GM19467 (cell line): ENCODE measurements around the gene FAM180A.

Experiments used
- ATAC-seq: cut with Tn5 transposase; IDR thresholded peaks from one replicate; pipeline ENCODE4 v1.9.1; 2021; ENCODE audit warnings: mild to moderate bottlenecking, moderate library complexity; ENCODE audit not compliant: unreplicated experiment

Gene FAM180A

DNA sequence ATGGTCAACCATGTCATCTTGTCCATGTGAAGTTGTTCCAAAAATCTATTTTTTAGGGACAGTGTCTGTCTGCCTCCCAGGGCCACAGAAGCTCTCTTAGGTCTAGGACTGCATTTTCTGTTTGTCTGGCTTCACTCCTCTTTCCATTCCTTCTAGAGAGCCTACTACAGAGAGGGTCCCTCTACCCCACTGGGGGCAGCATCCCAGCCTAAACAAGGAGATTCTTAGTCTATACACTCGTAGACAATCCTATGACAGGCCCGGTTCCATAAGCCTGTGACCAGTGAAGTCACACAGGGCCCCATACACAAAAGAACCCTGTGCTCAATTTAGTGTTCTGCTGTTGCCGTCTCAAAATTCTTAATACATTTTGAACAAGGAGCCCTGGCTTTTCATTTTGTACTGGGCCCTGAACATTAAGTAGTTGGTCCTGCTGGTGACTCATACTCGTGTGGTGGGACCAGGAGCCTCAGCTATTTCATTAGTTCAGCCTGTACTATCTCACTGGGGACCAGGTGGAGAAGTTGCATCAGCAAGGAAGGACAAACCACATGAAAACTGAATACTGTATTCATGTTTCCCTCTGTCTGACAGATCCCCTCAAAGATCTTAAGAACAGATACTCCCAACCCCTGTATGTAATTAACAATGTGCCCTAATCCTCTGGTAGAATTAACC lies 23.5 kb upstream of the FAM180A start:
- ATAC-seq = no peak

DNA sequence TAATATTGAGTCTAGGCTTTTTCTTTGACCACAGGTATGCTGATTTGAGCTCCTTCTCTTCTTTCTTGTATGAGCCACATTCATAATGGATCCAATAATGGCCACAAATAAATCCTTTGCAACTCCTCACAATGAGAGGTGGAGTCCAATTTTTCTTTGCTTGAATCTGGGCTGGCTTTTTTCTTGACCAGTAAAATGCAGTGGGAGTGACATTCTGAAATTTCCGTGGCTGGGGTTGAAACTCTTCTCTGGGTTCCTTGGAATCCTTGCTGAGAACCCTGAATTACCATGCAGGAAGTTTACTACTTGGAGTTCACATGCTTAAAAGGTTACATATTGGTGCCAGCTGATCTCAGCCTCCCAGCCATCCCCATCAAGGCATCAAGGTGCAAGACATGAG lies 22.4 kb upstream of the FAM180A start:
- ATAC-seq = no peak

DNA sequence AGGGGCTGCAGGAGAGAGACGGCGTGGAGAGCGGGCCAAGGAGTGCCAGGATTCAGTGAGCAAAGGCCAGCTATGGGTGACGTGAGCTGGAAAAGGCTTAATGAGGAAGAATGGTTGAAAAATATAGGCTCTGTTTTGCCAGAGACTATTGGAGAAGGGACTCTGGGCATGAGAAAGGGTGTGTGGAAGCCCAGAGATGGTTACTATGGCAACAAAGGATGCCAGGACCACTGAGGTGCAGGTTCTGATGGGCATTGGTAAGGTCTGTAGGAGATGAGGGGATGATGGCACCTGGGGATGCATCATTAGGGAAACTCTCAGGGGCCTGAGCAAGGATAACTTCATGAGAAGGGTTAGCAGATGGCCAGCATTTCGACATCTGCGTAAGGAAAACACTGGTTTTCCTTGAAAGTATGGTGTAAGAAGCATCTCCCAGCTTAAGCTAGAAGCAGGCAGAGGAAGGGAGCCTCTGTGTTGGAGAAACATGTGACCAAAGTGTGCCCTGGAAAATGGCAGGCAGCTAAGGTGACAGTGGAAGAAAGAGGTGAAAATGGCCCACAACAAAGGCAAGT lies 21.6 kb upstream of the FAM180A start:
- ATAC-seq = no peak

DNA sequence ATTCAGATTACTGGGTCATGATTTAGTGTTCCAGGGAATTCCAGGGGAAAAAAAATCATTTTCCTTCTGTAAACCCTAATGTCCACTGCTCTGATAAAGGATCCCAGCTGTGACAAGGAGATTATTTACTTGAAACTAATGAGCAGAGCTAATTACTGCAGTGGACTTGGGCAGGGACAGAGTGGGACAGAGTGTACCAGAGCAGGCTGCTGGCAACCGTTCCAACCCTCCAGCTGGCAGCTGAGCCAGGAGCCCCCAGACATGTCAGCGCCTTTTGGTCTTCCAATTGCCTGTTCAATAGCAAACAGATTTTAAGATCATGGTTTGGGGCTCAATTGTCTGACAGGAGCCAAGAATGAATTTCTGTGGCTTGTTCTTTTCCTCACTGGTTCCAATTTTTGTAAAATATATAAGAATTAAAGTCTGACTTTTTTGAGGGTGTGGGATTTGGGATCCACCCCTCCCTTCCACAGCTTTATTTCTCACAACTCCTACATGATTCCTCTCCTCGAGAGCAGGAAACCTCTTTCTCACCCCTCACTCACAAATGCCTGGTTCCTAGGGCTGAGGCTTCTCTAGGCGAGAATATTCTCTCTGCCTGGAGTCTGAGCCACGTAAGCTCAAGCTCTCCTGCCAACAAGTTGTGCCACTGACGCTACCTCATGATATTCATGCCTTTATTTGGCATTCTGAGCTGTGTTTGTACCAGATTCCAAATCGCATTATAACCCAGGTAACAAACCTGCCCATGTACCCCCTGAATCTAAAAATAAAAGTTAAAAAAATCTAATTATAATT lies 20.6 kb upstream of the FAM180A start:
- no peak for ATAC-seq

DNA sequence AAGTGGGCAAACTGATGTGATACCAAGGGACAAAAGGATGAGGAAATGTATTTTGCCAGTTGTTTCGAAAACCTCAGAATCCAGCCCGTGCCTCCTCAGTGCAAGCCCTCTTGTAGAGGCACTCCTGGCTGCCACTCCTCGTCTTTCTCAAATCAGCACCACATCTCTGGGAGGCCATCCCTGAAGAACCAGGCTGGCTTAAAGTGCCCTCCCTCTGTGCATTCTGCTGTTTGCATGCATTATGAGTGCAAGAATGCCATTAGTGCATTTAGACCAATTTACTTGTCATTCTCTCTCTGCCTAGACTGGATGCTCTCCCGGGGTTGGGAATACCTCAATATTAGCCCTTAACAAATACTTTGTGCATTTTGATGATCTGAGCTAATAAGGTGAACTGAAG lies 19.9 kb upstream of the FAM180A start:
- ATAC-seq = no peak

DNA sequence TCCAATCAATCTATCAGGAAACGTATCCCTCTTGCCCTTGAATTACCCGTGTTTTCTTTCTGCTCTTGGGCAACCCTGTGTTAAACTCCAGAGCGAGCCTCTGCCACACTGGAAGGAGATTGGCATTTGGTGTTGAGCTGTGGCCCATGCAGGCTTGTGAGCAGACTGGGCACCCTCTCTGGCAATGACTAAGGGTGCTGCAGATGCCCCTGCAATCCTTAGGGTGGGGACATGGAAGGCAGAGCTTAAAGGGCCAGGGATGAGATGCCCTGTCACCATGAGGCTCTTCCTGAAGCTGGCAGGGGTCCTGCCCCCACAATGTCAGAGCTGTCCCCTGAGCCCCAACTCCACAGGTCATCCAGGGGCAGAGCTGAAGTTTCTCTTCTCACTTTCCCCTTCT lies 19.5 kb upstream of the FAM180A start:
- no peak for ATAC-seq

DNA sequence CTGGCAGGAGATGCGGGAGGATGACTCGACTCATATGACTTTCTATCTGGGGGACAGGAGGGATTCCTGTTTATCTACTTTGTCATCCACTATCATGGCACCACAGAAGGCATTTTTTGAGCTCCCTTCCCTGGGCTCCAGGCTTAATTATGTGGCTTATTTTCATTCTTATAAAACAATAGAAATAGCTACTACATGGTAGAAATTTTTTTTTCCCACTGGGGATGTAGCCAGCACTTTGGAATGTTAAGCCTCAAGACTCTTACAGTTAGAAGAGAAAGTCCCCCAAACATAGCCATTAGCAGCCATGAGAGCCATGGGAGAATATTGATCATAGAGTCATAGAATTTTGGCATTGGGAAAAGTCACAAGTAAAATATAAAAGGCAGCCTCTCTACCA lies 14.6 kb upstream of the FAM180A start:
- no peak for ATAC-seq

DNA sequence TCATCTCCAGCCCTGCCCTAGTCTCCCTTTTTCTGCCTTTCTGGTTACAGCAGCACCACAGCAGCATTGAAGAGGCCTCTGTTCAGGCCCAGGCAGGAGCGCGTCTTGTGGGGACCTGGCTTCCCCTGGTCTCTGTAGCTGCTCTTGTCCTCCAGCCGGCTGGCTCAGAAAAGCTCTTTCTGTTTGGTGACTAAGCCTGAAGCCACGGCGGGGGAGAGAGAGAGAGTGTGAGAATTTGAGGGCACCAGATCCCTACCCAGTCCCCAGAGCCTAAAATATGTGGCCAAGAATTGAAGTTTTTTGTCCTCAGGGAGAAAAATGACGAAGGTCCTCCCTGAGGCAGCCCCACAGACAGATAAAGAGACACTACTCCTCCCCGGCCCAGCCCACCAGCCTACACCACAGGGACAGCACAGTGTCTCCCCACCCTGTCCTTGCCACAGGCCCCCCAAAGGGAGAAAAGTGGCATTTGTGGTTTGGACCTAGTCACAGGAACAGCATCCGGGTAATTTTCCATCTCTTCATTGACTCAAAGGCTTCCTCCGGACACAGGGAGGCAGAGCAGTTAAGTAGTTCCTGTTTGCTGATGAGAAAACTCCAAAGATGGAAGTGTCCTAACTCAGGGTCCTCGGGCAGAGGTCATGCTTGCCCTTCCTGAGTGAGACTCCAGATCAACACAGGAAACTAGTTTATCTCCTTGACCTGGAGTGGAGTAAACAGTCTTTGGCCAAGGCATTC lies 13.3 kb upstream of the FAM180A start:
- ATAC-seq = no peak

DNA sequence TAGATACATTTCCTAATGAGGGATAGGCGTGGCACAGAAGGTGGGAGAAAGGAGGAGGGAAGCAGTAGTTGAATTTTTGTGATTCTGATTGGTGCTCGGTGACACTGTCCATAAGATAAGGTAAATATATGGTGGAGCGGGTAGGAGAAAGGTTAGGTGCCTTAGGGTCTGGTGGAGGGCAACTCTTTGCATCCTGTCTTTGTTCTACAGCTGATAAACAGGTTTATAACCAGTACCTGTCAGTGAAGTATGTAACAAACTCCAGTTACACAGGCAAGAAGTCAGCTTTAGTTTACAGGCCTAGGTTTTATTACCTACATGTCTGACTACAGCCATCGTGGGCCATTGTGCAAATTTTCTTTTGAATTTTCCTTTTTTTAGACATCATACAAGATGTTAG lies 10.9 kb upstream of the FAM180A start:
- ATAC-seq = no peak

DNA sequence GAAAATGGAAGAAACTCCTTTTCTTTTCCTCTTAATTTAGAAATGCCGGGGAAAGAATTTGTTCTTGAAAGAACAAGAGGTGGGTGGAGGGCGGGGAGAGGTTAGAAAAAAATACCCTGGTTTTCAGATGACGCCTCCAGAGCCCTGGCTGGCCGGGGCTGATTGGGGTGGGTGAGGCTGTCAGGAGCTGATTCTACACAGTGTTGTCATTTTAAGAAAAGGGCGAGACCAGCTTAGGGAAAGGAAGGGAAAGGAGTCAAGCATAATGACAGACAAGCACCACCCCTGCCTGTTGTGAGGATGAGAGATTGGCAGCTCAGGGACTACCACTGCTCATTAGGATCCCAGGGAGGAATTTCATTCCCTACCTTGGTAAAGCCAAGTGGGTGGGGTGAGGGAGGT lies 9.9 kb upstream of the FAM180A start:
- no peak for ATAC-seq

DNA sequence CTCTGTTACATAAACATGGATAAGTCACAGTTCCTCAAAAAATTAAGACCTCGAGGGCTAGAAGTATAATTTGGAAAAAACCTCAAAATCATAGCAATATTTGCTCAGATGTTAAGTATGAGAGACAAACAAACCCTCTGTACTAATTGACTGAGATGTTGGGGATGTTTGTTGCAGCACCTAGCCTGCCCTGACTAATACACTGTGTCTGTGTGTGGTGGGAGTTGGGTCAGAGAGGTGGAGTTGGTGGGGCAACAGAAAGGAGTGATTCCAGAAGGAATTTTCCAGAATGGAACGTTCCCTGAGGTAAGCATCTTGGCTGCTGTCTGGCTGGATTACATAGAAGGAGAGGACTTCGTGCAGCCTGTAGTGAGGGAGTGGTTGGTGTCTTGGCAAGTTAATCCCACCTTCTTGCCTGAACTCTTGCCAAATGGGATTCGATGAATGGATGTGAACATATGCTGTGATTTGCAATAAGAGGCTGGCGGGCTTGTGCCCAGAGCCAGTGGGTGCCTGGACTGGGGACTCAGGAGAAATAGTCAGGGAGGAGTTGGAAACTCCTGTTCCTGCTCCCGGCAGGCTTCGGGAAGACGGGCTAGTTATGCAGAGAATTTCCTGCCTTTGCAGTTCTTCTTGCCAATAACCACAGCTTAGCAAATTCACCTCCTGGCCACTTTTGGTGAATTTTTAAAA lies 9.3 kb upstream of the FAM180A start:
- ATAC-seq = no peak

DNA sequence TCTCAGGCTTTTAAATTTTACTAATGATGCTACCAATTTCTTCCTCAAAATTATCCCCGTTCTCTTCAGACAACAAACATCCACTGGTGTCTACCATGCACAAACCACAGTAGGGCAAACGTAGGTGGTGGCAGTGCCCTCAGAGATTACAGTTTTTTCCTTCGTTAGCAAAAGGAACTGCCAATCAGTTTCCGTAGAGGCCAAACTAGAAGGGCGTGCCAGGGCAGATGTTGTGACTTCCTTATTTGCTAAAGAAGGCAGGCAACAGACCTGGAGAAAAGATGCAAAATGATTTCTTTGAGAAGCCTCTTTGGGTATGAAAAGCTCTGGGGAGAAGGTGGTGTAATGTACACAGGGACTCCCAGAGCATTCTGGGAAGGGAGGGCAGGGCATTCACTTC lies 7.6 kb upstream of the FAM180A start:
- no peak for ATAC-seq

DNA sequence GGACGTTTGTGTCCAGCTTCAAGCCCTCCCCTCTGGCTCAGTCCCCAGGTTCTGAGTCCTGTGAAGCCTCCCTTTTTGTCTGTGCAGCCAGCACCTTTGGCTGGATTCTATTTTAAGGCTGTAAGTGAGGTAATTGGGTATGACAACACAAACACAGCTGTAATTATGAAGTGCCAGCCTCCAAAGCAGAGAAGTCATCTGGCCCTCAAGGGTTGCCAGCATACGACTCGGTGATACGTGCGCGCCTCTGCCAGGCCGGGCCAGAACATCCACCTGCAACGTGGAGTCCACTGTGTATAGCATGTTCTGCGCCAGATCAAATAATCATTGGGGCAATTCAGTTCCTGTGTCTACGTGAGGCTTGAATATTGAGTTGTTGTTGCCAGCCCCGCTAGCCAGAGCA lies 6.7 kb upstream of the FAM180A start:
- no peak for ATAC-seq

DNA sequence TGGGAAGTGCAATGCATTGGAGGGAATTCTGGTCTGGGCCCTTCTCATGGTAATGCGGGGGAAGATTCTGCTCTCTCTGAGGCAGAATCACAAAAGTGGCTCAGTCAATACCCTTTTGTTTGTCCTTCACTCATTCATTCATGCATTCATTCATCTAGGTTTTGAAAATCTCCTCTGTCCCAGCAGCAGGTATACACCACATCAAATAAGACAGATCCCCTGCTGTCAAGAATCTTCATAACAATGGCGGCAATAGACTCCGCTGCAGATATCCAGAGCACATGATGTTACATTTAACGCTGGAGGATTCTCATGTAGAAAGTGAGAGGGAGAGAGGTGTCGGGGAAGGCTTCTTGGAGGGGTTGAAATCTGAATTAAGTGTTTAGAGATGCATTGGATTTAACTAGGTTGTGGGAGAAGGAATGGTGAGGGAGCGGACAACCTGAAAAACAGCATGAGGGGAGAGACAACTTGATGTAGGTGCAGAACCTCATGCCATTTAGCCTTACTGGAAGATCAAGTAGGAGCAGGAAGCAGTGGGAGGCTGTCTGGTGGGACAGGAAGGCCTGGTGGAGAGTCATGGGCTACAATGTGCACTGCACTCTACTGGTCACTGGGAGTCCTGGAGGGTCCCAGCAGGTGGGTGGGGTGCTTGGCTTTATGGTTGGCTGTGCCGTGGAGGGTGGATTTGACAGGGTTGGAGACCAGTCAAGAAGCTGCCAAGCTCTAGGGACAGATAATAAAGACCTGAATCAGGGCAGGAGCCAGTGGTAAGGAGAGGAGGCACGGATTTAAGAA lies 5.2 kb upstream of the FAM180A start:
- no peak for ATAC-seq

DNA sequence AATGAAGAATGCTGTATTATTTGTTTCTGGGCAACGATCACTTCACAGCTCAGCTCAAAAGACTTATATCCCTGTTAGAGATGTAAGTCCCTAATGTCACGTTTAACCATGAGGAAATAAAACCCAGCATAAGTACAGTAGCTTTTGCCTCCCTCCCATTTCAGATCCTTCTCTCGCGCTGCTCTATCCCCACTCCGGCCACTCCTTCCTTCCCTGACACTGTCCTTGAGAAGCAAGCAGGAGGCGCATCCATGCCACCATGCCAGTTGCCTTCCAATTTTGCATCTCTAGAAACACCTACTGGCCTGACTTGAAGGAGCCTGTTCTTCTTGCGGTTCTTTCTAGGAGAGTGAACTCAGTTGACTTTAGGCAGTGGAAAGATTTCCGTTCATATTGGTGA lies 1.2 kb downstream of the FAM180A start:
- no peak for ATAC-seq

DNA sequence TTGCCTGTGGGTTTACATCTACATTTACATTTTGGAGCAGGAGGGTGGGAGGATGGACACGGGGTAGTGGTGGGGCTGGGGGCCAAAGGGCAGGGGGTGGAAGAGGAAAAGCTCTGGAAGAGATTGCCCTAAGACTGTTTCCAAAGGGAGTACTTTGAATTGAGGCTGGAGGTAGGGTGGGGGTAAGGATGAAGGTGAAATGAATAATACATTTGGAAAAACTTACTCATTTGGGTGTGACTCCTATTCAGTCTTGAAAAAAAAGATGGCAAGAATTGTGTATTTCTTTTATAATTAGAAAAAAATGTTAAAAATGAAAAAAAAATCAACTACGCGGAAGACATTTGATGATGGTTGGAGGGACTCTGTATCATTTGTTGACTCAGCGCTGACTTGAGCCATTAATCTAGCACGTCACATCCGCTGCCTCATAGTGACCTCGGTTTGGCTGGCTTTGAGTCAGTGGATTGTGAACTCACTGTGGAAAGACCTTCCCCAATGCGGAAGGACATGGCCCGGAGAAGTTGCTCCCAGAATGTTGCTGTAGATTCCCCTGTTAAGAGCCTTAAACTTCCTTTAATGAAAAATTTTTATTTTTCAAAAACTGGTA lies 2.8 kb downstream of the FAM180A start:
- ATAC-seq = no peak

DNA sequence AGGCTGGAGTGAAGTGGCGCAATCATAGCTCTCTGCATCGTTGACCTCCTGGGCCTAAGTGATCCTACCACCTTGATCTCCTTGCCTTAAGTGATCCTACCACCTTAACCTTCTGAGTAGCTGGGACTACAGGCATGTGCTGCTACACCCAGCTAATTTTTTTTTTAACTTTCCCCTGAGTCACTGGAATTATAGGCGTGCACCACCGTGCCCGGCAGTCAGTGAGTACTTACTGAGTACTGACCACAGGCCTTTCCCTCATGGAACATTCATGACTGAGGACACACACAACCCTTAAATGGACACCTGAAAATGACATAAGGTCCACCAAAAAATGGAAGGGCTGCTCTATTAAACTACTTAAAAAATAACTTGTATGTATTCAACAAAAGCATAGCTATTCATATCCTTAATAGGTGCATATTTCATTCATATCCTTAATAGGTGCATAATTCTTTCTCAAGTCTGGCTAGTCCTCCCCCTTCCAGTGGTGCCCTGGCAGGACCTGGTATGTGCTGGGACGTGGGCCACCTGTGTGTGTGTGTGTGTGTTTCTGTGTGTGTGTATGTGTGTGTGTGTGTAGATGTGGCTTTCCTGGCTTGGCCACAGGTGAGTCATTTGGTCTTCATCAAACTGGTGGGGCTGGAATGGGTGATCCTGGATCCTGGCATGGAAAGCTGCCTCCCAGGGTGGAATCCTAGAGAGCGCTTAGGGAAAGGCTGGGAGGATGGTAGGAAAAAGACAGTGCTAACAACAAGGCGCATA lies 3.5 kb downstream of the FAM180A start:
- no peak for ATAC-seq

DNA sequence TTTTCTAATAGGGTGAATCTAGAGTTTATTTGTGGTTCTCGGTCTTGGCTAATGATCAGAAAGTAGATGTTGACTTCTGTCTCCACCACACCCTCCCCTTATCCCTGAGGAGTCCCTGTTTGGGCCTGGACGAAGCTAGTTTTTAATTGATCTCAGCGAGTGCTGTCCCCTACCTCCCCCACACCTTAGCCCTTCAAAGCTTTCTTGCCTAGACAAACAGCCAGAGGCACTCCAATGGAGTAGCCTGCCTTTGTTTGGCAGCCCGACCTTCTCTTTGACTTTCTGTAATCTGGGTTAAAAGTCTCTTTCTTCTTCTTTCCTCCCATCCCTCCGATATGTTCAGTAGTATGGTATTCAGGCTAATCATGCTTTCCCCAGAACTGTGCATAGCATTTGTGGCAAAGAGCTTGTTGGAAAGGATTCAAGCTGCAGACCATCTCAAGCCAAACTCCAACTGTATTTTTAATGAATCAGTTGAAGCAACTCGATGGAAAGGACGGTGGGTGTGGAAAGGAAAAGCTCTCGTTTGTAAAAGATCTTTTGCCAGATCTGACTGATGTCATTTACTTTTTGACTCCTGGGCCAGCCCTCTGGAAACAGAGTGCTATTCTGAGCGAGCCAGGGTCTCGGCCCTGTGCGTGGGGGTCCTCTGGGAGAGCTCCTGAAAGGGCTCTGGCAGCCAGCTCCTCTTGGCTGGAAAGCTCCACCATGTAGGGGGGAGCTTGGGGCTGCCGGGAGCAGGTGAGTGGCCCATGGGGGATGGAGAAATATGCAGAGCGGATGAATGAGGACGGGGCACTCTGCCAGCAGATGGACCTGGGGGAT lies 4.5 kb downstream of the FAM180A start:
- ATAC-seq = no peak
